ENCODE results near the gene GRSF1. TPM values are rescaled to one million over a fixed set of nuclear protein-coding genes. Genes with fewer than 3 reads are reported as not detected.

Gene GRSF1
- total RNA-seq, 1 experiment from 2014 or later = 108 TPM

DNA sequence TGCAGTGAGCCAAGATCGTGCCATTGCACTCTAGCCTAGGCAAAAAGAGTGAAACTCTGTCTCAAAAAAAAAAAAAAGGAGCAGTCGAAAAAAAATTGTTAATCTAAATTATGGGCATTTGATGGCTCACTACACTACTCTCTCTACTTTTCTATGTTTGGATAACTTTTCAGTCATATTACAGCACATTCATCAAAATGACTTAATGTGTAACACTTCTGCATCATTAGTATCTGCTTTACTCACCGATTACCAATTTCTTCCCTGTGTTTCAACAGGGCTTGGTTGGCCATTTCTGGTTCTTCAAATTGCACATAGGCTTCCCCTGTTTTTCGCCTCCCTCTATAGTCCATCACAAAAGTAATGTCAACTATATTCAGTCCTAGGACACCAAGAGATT, 8.4 kb downstream of the GRSF1 start:
- H3K23ac ChIP-seq (ENCODE audit: insufficient read length, low read depth, low read length) = no peak overlapping the region
- no peaks in the 10 kb centered on the region for H3K9me3 ChIP-seq (ENCODE audit: control insufficient read depth, low read depth, low read length)
- Mint-ChIP-seq H3K4me1 (0 out of 4 replicates have a peak, but pooled peaks cover 0 to 2% of the 10 kb centered on the region in 2 experiments), H3K27me3 (ENCODE audit: low read depth) (no peaks in the 10 kb centered on the region), H3K27ac (no peak overlapping the region), H3K36me3 (ENCODE audit: insufficient read depth in 1 of 3, low read depth in 3 of 3) (peaks cover 45 to 78% (median 77%) of the 10 kb centered on the region in 3 experiments), H3K4me3 (no peak overlapping the region), H3K9me3 (no peaks in the 10 kb centered on the region)
- H2BK5ac ChIP-seq (ENCODE audit: insufficient read length, low read length) = no peak overlapping the region
- H3K18ac ChIP-seq (ENCODE audit: insufficient read length, low read depth, low read length) = no peak overlapping the region
- no peak overlapping the region for H3K14ac ChIP-seq (ENCODE audit: insufficient read depth, low read length)
- no peaks in the 10 kb centered on the region for H3K23me2 ChIP-seq (ENCODE audit: insufficient read length, low read depth, low read length, poor library complexity, severe bottlenecking)
- H3K27me3 ChIP-seq (ENCODE audit: insufficient read depth, low read length) = no peaks in the 10 kb centered on the region
- no peak for DNase-seq
- TF ChIP-seq, protein P1, sequence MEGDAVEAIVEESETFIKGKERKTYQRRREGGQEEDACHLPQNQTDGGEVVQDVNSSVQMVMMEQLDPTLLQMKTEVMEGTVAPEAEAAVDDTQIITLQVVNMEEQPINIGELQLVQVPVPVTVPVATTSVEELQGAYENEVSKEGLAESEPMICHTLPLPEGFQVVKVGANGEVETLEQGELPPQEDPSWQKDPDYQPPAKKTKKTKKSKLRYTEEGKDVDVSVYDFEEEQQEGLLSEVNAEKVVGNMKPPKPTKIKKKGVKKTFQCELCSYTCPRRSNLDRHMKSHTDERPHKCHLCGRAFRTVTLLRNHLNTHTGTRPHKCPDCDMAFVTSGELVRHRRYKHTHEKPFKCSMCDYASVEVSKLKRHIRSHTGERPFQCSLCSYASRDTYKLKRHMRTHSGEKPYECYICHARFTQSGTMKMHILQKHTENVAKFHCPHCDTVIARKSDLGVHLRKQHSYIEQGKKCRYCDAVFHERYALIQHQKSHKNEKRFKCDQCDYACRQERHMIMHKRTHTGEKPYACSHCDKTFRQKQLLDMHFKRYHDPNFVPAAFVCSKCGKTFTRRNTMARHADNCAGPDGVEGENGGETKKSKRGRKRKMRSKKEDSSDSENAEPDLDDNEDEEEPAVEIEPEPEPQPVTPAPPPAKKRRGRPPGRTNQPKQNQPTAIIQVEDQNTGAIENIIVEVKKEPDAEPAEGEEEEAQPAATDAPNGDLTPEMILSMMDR (conservative IDR thresholded peaks at IDR 0.05) = no peak
- H3K79me2 ChIP-seq (ENCODE audit: insufficient read depth, low read length) = peaks cover 9% of the 10 kb centered on the region
- H2AK5ac ChIP-seq (ENCODE audit: insufficient read length, low read length) = no peak overlapping the region
- no peak overlapping the region for H2BK15ac ChIP-seq (ENCODE audit: low read depth, low read length)
- H4K8ac ChIP-seq (replicated peaks; ENCODE audit: insufficient read length, low read depth, low read length) = no peak overlapping the region
- no peaks in the 10 kb centered on the region for H3K4me1 ChIP-seq (ENCODE audit: insufficient read depth, low read length)
- H4K91ac ChIP-seq (ENCODE audit: insufficient read length, low read depth, low read length) = no peak overlapping the region
- no peak overlapping the region for H3K9ac ChIP-seq (ENCODE audit: extremely low read depth, insufficient read length, low read length)
- WGBS (ENCODE audit: extremely low coverage, insufficient read length, low lambda C conversion rate) = no CpG with 5 or more reads among the region's 4 CpGs
- H3K27ac ChIP-seq (ENCODE audit: insufficient read length, low read depth, low read length) = no peak overlapping the region
- no peak overlapping the region for H3K56ac ChIP-seq (ENCODE audit: insufficient read length, low read depth, low read length)
- H4K20me1 ChIP-seq (ENCODE audit: control insufficient read depth, insufficient read depth, insufficient read length) = no peaks in the 10 kb centered on the region
- H2AFZ ChIP-seq (ENCODE audit: low read length) = no peak overlapping the region
- H2BK120ac ChIP-seq (ENCODE audit: low read depth, low read length, poor library complexity, severe bottlenecking) = no peak overlapping the region
- H3K79me1 ChIP-seq (ENCODE audit: insufficient read depth, low read depth, low read length, poor library complexity, severe bottlenecking) = no peaks in the 10 kb centered on the region
- no peak overlapping the region for H3K4ac ChIP-seq (ENCODE audit: low read depth, low read length)
- H3K4me2 ChIP-seq (ENCODE audit: insufficient read depth, insufficient read length, low read length) = no peak overlapping the region
- no peak overlapping the region for H3T11ph ChIP-seq (ENCODE audit: low read length)
- H2BK20ac ChIP-seq (ENCODE audit: low read depth, low read length, poor library complexity, severe bottlenecking) = no peak overlapping the region
- H4K5ac ChIP-seq (ENCODE audit: insufficient read length, low read depth, low read length) = no peak overlapping the region
- no peak overlapping the region for H2BK12ac ChIP-seq (ENCODE audit: insufficient read length, low read depth, low read length)
